ENCODE results near the gene BLOC1S5.
A peak's percentile ranks its signal among the peaks of the same experiment; 100 is the strongest.
"Not testable (repeated sequence)": the region's sequence is repeated elsewhere in the genome, so short reads cannot be mapped to it uniquely, and the experiment has no call there.

The BLOC1S5 gene

DNA sequence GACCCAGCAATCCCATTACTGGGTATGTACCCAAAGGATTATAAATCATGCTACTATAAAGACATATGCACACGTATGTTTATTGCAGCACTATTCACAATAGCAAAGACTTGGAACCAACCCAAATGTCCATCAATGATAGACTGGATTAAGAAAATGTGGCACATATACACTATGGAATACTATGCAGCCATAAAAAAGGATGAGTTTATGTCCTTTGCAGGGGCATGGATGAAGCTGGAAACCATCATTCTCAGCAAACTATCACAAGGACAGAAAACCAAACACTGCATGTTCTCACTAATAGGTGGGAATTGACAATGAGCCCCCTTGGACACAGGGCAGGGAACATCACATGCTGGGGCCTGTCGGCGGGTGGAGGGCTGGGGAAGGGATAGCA is 30.1 kb downstream of the BLOC1S5 start:
- not testable (repeated sequence) for DNase-seq

GRCh38 chr6:8030920-8031319 is 33.3 kb downstream of the BLOC1S5 start:
- DNase-seq: no peak

DNA sequence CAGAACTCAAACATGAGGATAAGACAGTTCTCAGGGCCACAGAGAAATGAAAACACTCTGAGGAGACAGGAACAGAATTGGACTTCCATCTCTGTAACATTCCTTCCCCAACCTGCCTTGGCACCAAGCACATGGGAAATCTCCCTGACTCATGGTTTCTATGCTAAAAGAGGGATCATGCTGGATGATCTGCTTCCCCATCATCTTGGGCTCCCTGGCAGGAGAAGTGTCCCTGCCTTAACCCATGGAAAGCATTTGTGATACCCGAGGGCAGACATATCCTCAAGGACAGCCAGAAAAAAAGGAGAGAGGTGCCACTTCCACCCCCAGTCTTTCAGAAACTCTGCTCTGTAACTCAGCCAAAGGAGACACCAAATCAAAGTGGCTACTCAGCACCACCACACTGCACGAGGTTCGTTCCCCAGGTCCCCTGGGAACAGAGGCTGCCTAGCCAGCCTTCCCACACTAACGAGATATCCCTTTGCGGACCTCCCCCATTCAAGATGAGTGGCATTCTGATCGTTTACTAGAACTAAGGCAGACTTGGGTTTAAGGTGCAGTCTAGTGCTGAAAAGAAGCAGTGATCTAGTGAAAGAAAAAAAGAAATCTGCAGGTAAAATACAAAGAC is 34.8 kb downstream of the BLOC1S5 start:
- DNase-seq: no peak

GRCh38 chr6:8027965-8028651 is 36.1 kb downstream of the BLOC1S5 start:
- no peak for DNase-seq

- no peak for DNase-seq
Measured at GRCh38 chr6:8026800-8027199, 37.4 kb downstream of the BLOC1S5 start.

- no peak for DNase-seq
Measured at GRCh38 chr6:8025191-8025590, 39.0 kb downstream of the BLOC1S5 start.

DNA sequence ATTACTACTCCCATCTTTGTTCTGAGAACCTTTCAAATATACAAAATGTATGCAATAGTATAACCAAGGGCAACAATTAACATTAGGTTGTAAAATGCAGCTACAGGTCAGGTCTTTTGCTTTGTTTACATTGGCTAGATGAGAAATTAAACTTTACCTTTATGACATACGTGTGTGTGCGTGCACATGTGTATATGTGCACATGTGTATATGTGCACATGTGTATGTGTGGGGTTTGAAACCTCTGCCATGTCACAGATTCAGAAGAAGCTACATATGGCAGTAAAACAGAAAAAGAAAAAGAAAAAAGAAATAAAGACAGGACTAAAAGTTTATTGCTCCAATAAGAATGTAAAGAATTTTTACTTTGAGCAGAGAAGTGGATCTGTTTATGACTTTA is 40.6 kb downstream of the BLOC1S5 start:
- no peak for DNase-seq

DNA sequence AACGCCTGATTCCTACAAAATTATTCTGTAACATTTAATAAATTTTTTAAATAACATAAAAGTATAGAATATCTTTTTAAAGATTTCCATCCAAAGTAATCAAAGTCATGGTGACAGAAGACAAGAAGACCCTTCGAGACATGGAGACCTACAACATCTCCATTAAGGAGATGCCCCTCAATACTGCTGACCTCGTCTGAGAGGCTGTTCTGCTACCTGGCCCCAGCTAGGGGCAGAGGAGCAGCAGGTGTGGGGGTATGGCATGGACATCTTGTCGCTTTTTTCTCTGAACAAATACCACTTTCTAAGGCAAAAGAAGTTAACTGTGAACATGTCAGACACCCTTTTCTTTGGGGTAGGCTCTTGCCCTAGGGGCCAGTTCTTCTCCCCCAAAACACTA is 44.1 kb downstream of the BLOC1S5 start:
- no peak for DNase-seq

GRCh38 chr6:8017705-8018104 is 46.5 kb downstream of the BLOC1S5 start:
- DNase-seq: no peak

DNA sequence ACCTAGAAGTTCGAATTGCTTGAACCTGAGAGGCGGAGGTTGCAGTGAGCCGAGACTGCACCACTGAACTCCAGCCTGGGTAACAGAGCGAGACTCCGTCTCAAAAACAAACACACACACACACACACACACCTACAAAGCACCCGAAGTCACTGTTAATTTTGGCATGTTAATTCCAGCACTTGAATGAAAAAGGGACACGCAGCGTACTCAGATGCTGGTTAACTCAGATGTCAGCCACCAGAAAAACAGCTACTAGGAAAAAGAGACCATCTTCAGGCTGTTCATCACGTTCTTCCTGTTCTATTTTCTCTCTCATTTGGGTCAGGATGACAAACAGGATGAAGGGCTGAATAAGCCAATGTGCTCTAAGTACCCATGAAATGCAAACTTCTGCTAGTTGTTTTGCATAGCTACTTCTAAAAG is 46.9 kb downstream of the BLOC1S5 start:
- no peak for DNase-seq

GRCh38 chr6:8014947-8015346 is 49.2 kb downstream of the BLOC1S5 start:
- no peak for DNase-seq

- DNase-seq: no peak
Measured at GRCh38 chr6:8013763-8014162, 50.4 kb downstream of the BLOC1S5 start.

- no peak for DNase-seq
Measured at GRCh38 chr6:8006208-8006607, 58.0 kb downstream of the BLOC1S5 start.

- no peak for DNase-seq
Measured at GRCh38 chr6:8005136-8005535, 59.1 kb downstream of the BLOC1S5 start.

GRCh38 chr6:8000636-8001035 is 63.6 kb downstream of the BLOC1S5 start:
- no peak for DNase-seq

GRCh38 chr6:8000188-8000596 is 64.0 kb downstream of the BLOC1S5 start:
- no peak for DNase-seq

- DNase-seq: no peak
Measured at GRCh38 chr6:7999201-7999600, 65.0 kb downstream of the BLOC1S5 start.

DNA sequence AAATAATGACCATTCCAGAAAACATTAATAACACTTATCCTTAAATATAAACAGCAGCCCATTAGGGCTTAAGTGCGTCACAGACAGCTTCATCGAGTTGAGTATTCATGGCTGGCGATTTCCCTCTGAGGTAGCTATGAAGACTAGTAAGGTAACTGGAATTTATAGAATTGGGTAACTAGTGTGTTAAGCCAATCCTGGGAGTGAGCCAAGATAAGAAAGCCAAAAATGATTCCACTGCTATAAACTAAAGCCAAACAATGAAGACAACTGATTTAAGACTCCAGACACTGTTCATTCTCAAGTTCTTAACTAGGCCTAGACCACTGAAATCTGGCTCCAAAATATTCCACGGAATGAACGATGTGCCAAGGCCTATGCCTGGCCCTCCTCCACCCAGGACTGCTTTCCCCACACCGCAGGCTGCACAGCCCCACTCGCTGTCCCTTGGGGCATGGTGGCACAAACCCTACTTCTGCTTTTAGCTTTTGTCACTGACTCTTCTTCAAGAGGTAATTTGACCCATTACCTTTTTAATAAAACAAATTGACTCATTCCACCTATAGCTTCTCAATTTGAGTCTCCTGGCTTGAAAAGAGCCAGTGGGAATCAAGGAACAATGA is 66.0 kb downstream of the BLOC1S5 start:
- no peak for DNase-seq

DNA sequence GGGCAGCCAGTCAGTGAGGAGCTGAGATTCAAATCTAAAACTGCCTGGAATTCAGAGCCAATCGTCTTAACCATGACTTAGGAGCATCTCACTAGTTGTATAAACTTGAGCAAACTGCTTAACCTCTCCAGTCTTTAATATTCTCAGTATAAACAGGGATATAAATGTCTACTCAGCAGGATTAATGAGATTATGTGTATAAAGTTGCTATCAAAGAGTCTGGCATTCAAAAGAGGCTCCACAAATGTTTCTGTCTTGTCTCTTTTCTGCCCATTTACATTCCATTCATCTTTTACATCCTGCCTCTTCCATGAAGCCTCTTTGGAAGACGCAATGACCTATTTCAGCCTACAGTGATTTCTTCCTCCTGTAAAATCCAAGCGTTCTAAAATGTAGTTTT is 66.9 kb downstream of the BLOC1S5 start:
- no peak for DNase-seq

DNA sequence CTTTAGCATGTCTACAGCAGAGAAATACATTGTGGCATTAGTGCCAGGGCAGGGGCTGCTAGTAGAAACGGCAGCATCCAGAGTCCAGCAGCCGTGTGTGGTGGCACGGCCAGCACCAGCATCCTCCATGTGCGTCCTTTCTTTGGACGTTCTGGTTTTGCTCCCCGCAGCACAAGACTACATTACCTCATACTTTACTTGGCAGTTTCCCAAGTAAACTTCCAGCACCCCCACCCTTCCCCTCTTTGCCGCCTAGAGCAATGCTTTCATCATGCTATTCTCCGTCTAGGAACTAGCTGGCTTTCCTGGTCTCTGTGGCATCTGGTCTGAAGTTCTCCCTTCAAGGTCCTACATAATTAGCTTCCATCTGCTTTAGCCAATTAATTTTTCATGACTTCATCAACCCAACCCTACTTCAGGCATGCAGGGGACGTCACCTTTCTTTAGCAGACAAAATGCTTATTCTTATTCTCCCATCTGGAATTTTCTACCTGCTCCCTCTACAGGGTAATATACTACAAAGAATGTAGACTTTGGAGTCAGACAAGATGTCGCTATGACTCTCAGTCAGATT is 67.6 kb downstream of the BLOC1S5 start:
- DNase-seq: no peak

DNA sequence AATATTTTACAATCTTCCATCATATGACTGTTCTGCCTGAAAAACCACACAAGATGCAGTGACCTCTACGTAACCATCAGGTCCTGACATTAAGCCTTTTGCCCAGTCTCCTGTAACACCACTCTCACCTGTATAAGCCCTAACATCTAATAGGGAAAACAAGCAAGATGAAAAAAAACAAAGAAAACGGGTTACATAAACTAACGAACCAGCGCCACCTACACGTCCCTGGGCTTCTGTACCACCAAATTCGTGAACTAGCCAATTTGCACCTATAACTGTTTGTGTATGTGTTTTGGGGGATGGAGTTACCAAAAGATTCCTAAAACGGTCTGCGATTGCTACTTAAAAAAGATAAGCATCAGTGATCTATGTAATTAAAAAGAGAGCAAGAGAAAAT is 70.2 kb downstream of the BLOC1S5 start:
- no peak for DNase-seq

GRCh38 chr6:7993399-7993798 is 70.8 kb downstream of the BLOC1S5 start:
- DNase-seq: no peak

GRCh38 chr6:7992002-7992815 is 72.0 kb downstream of the BLOC1S5 start:
- DNase-seq: peak; percentile 36

All from SHP77 treated with DMSO at 0.1 percent for 48 hours (cell line).